Fibroblast of skin of right quadriceps (primary cell): ENCODE results near the gene WDR26.
"Not testable (repeated sequence)": the region's sequence is repeated elsewhere in the genome, so short reads cannot be mapped to it uniquely, and the experiment has no call there.

Source experiments
- DNase-seq: peaks from one replicate; pipeline ENCODE4 v3.0.0-alpha.2; 2013

The WDR26 gene

GRCh38 chr1:224434691-224435317 is at the start of gene WDR26:
WDR26 (minus strand) TSS chr1:224434797.
- peak; percentile 85 for DNase-seq

GRCh38 chr1:224483206-224483605 is 48.6 kb upstream of the WDR26 start:
- not testable (repeated sequence) for DNase-seq

GRCh38 chr1:224482619-224483018 is 48.0 kb upstream of the WDR26 start:
- DNase-seq: no peak

GRCh38 chr1:224481601-224482000 is 47.0 kb upstream of the WDR26 start:
- no peak for DNase-seq

GRCh38 chr1:224480888-224481459 is 46.4 kb upstream of the WDR26 start:
- DNase-seq: not testable (repeated sequence)

- not testable (repeated sequence) for DNase-seq
Measured at GRCh38 chr1:224480200-224480599, 45.6 kb upstream of the WDR26 start.

GRCh38 chr1:224472806-224473205 is 38.2 kb upstream of the WDR26 start:
- DNase-seq: no peak

GRCh38 chr1:224466154-224466553 is 31.6 kb upstream of the WDR26 start:
- DNase-seq: no peak

GRCh38 chr1:224459966-224460365 is 25.4 kb upstream of the WDR26 start:
- no peak for DNase-seq

GRCh38 chr1:224458996-224459395 is 24.4 kb upstream of the WDR26 start:
- DNase-seq: no peak

GRCh38 chr1:224458296-224458695 is 23.7 kb upstream of the WDR26 start:
- no peak for DNase-seq

- no peak for DNase-seq
Measured at GRCh38 chr1:224457782-224458144, 23.2 kb upstream of the WDR26 start.

GRCh38 chr1:224456637-224456953 is 22.0 kb upstream of the WDR26 start:
- DNase-seq: no peak

GRCh38 chr1:224454402-224455055 is 19.9 kb upstream of the WDR26 start:
- DNase-seq: no peak

GRCh38 chr1:224450561-224451350 is 16.2 kb upstream of the WDR26 start:
- DNase-seq: no peak

- DNase-seq: no peak
Measured at GRCh38 chr1:224450159-224450558, 15.6 kb upstream of the WDR26 start.

- no peak for DNase-seq
Measured at GRCh38 chr1:224448453-224449017, 13.9 kb upstream of the WDR26 start.

GRCh38 chr1:224447971-224448370 is 13.4 kb upstream of the WDR26 start:
- no peak for DNase-seq

GRCh38 chr1:224447251-224447650 is 12.7 kb upstream of the WDR26 start:
- peak; percentile 50 for DNase-seq

- no peak for DNase-seq
Measured at GRCh38 chr1:224438989-224439388, 4.4 kb upstream of the WDR26 start.

- DNase-seq: no peak
Measured at GRCh38 chr1:224435999-224436398, 1.4 kb upstream of the WDR26 start.

- DNase-seq: peak; percentile 83
Measured at GRCh38 chr1:224435318-224435763, 744 bp upstream of the WDR26 start.
